H9 (cell line): ENCODE measurements around the gene VPS13A. TPM values are rescaled to one million over a fixed set of nuclear protein-coding genes. Genes with fewer than 3 reads are reported as not detected.
A peak's percentile ranks its signal among the peaks of the same experiment; 100 is the strongest.

Experiments
- DNase-seq: peaks from one replicate; pipeline ENCODE4 v3.0.0-alpha.2; 2017
- H2AFZ ChIP-seq: one replicate; pipeline ENCODE4 v1.6.1; 2013; ENCODE audit warnings: mild to moderate bottlenecking, low read length, control low read depth, moderate library complexity
- H2AK5ac ChIP-seq: 2 replicates; pipeline ENCODE4 v1.6.1; 2013; ENCODE audit warnings: low read length, control low read depth, mixed read lengths; ENCODE audit not compliant: insufficient read length
- H2BK120ac ChIP-seq: one replicate; pipeline ENCODE4 v1.6.1; 2013; ENCODE audit warnings: low read depth, mild to moderate bottlenecking, low read length, control low read depth, inconsistent platforms; ENCODE audit not compliant: poor library complexity, severe bottlenecking
- H2BK12ac ChIP-seq: 2 replicates; pipeline ENCODE4 v1.6.1; 2013; ENCODE audit warnings: low read length, control low read depth, mixed read lengths, low read depth; ENCODE audit not compliant: insufficient read length
- H2BK15ac ChIP-seq: 2 replicates; pipeline ENCODE4 v1.6.1; 2013; ENCODE audit warnings: low read depth, low read length, control low read depth
- H2BK20ac ChIP-seq: one replicate; pipeline ENCODE4 v1.6.1; 2013; ENCODE audit warnings: low read depth, mild to moderate bottlenecking, low read length, control low read depth, inconsistent platforms; ENCODE audit not compliant: poor library complexity, severe bottlenecking
- H2BK5ac ChIP-seq: 2 replicates; pipeline ENCODE4 v1.6.1; 2013; ENCODE audit warnings: low read length, control low read depth, mixed read lengths; ENCODE audit not compliant: insufficient read length
- H3K14ac ChIP-seq: 2 replicates; pipeline ENCODE4 v1.6.1; 2013; ENCODE audit warnings: low read length, control low read depth; ENCODE audit not compliant: insufficient read depth
- H3K18ac ChIP-seq: 2 replicates; pipeline ENCODE4 v1.6.1; 2013; ENCODE audit warnings: low read depth, mild to moderate bottlenecking, mixed read lengths, low read length, control low read depth; ENCODE audit not compliant: insufficient read length
- H3K23ac ChIP-seq: 2 replicates; pipeline ENCODE4 v1.6.1; 2013; ENCODE audit warnings: low read length, control low read depth, mixed read lengths, low read depth; ENCODE audit not compliant: insufficient read length
- H3K23me2 ChIP-seq: 2 replicates; pipeline ENCODE4 v1.6.1; 2013; ENCODE audit warnings: low read depth, mild to moderate bottlenecking, mixed read lengths, low read length, control low read depth; ENCODE audit not compliant: insufficient read length, poor library complexity, severe bottlenecking
- H3K27ac ChIP-seq: 2 replicates; pipeline ENCODE4 v1.5.1; 2013; ENCODE audit warnings: low read length, control low read depth, mixed read lengths, low read depth; ENCODE audit not compliant: insufficient read length
- H3K27me3 ChIP-seq: 2 replicates; pipeline ENCODE4 v1.6.1; 2013; ENCODE audit warnings: low read length, control low read depth, inconsistent platforms; ENCODE audit not compliant: insufficient read depth
- H3K4ac ChIP-seq: 2 replicates; pipeline ENCODE4 v1.6.1; 2013; ENCODE audit warnings: low read depth, mild to moderate bottlenecking, control low read depth, inconsistent platforms, low read length, moderate library complexity
- H3K4me1 ChIP-seq: 2 replicates; pipeline ENCODE4 v1.6.1; 2013; ENCODE audit warnings: low read length, control low read depth, inconsistent platforms; ENCODE audit not compliant: insufficient read depth
- H3K4me2 ChIP-seq: 2 replicates; pipeline ENCODE4 v1.6.1; 2013; ENCODE audit warnings: low read length, control low read depth, mixed read lengths; ENCODE audit not compliant: insufficient read length, insufficient read depth
- H3K56ac ChIP-seq: 2 replicates; pipeline ENCODE4 v1.6.1; 2013; ENCODE audit warnings: low read depth, mild to moderate bottlenecking, mixed read lengths, low read length, control low read depth; ENCODE audit not compliant: insufficient read length
- H3K79me1 ChIP-seq: 2 replicates; pipeline ENCODE4 v1.6.1; 2013; ENCODE audit warnings: low read depth, mild to moderate bottlenecking, moderate library complexity, low read length, control low read depth, inconsistent platforms; ENCODE audit not compliant: insufficient read depth, poor library complexity, severe bottlenecking
- H3K79me2 ChIP-seq: 2 replicates; pipeline ENCODE4 v1.6.1; 2013; ENCODE audit warnings: low read length, control low read depth, inconsistent platforms; ENCODE audit not compliant: insufficient read depth
- H3K9ac ChIP-seq: 2 replicates; pipeline ENCODE4 v1.6.1; 2013; ENCODE audit warnings: low read length, control low read depth, mixed read lengths; ENCODE audit not compliant: insufficient read length; ENCODE audit errors: extremely low read depth
- H3K9me3 ChIP-seq: one replicate; pipeline ENCODE4 v1.6.1; 2013; ENCODE audit warnings: low read depth, low read length, inconsistent platforms; ENCODE audit not compliant: control insufficient read depth
- H3T11ph ChIP-seq: one replicate; pipeline ENCODE4 v1.6.1; 2013; ENCODE audit warnings: mild to moderate bottlenecking, low read length, control low read depth, inconsistent platforms
- H4K20me1 ChIP-seq: one replicate; pipeline ENCODE4 v1.6.1; 2013; ENCODE audit not compliant: control insufficient read depth, insufficient read length, insufficient read depth
- H4K5ac ChIP-seq: 2 replicates; pipeline ENCODE4 v1.6.1; 2013; ENCODE audit warnings: low read depth, mild to moderate bottlenecking, mixed read lengths, low read length, control low read depth; ENCODE audit not compliant: insufficient read length
- H4K8ac ChIP-seq: replicated peaks from 2 replicates; pipeline ENCODE4 v1.6.1; 2013; ENCODE audit warnings: low read length, control low read depth, mixed read lengths, low read depth; ENCODE audit not compliant: insufficient read length
- H4K91ac ChIP-seq: 2 replicates; pipeline ENCODE4 v1.6.1; 2013; ENCODE audit warnings: low read depth, mild to moderate bottlenecking, moderate library complexity, mixed read lengths, low read length, control low read depth; ENCODE audit not compliant: insufficient read length
- H3K27ac Mint-ChIP-seq, 3 experiments: 2 replicates in 2 of 3; 3 replicates in 1 of 3; pipeline ENCODE4 v1.8.0; 2020 to 2021; ENCODE audit warnings: mixed read lengths in 3 of 3, mild to moderate bottlenecking in 1 of 3, moderate library complexity in 1 of 3
- H3K27me3 Mint-ChIP-seq: 2 replicates; pipeline ENCODE4 v1.8.0; 2021; ENCODE audit warnings: low read depth, mild to moderate bottlenecking, moderate library complexity, mixed read lengths
- H3K36me3 Mint-ChIP-seq, 3 experiments: 2 replicates in 2 of 3; 3 replicates in 1 of 3; pipeline ENCODE4 v1.8.0; 2020 to 2021; ENCODE audit warnings: low read depth in 3 of 3, mixed read lengths in 3 of 3; ENCODE audit not compliant: insufficient read depth in 1 of 3
- H3K4me1 Mint-ChIP-seq, 2 experiments: 2 replicates each; pipeline ENCODE4 v1.8.0; 2020; ENCODE audit warnings: mixed read lengths in 2 of 2
- H3K4me3 Mint-ChIP-seq, 2 experiments: 2 replicates in 1 of 2; 3 replicates in 1 of 2; pipeline ENCODE4 v1.8.0; 2020 to 2021; ENCODE audit warnings: mild to moderate bottlenecking in 2 of 2, mixed read lengths in 2 of 2, moderate library complexity in 1 of 2
- H3K9me3 Mint-ChIP-seq, 2 experiments: 2 replicates in 1 of 2; 3 replicates in 1 of 2; pipeline ENCODE4 v1.8.0; 2020; ENCODE audit warnings: mild to moderate bottlenecking in 2 of 2, mixed read lengths in 2 of 2, moderate library complexity in 1 of 2
- CTCF ChIP-seq: fragments of 200-600 bp; sonication (generic); conservative IDR thresholded peaks from 3 replicates; pipeline ENCODE4 v1.8.0; 2021; ENCODE audit warnings: antibody characterized with exemption, mild to moderate bottlenecking
- WGBS: extraction: QIAGEN DNeasy Blood & Tissue Kit; methylation state at CpG from one replicate; pipeline ENCODE4 v1.1.7; 2013; ENCODE audit warnings: missing lambda C conversion rate, low lambda C conversion rate, mixed read lengths; ENCODE audit not compliant: insufficient read length; ENCODE audit errors: extremely low coverage; 5-methylcytosine and 5-hydroxymethylcytosine counted together
- total RNA-seq: library from RNA; stranded (reverse); gene quantifications from 2 replicates; pipeline ENCODE4 v1.2.1, GENCODE V29; 2021

The VPS13A gene
- total RNA-seq, 1 experiment from 2014 or later, result 34.0 TPM

- no peak overlapping the region for H3K4me2 ChIP-seq
- no peak overlapping the region for H2AFZ ChIP-seq
- Mint-ChIP-seq H3K9me3 (no peaks in the 10 kb centered on the region), H3K27me3 (no peaks in the 10 kb centered on the region), H3K4me1 (peaks cover 3 to 4% of the 10 kb centered on the region in 2 experiments; a peak in 3 of 4 replicates), H3K36me3 (peaks cover 6 to 42% (median 19%) of the 10 kb centered on the region in 3 experiments; a peak in 5 of 7 replicates), H3K4me3 (no peak overlapping the region), H3K27ac (peak overlapping the region in 1 of 3 experiments; percentile 78; a peak in 1 of 7 replicates)
- no peak overlapping the region for H2BK15ac ChIP-seq
- no peaks in the 10 kb centered on the region for H3K9me3 ChIP-seq
- no peak overlapping the region for H3K9ac ChIP-seq
- H3K79me2 ChIP-seq, result no peaks in the 10 kb centered on the region
- no peak overlapping the region for H3K14ac ChIP-seq
- H3K79me1 ChIP-seq, result no peaks in the 10 kb centered on the region
- H3T11ph ChIP-seq, result no peak overlapping the region
- no peak overlapping the region for H3K23ac ChIP-seq
- no peak overlapping the region for H2BK20ac ChIP-seq
- H2AK5ac ChIP-seq, result no peak overlapping the region
- H4K8ac ChIP-seq, result no peak overlapping the region
- H3K18ac ChIP-seq, result no peak overlapping the region
- H3K23me2 ChIP-seq, result no peaks in the 10 kb centered on the region
- WGBS, result no CpG with 5 or more reads among the region's 6 CpGs
- no peak overlapping the region for H3K4ac ChIP-seq
- no peak overlapping the region for H2BK12ac ChIP-seq
- no peak overlapping the region for H2BK5ac ChIP-seq
- H2BK120ac ChIP-seq, result no peak overlapping the region
- no peak overlapping the region for H3K27ac ChIP-seq
- H4K20me1 ChIP-seq, result no peaks in the 10 kb centered on the region
- no peaks in the 10 kb centered on the region for H3K27me3 ChIP-seq
- H3K56ac ChIP-seq, result no peak overlapping the region
- no peaks in the 10 kb centered on the region for H3K4me1 ChIP-seq
- no peak overlapping the region for H4K5ac ChIP-seq
- H4K91ac ChIP-seq, result no peak overlapping the region
- TF ChIP-seq CTCF, result no peak
- DNase-seq, result no peak
Observed at GRCh38 chr9:77211561-77211960, 34.2 kb downstream of the VPS13A start.
